ENCODE results near the gene SYNPO2. TPM values are rescaled to one million over a fixed set of nuclear protein-coding genes. Genes with fewer than 3 reads are reported as not detected.

The SYNPO2 gene
- total RNA-seq, 1 donor from 2014 or later = 0.26 TPM

- no peak overlapping the region for H3K4me3 Mint-ChIP-seq
- H3K4me1 Mint-ChIP-seq (ENCODE audit: low read depth) = no peaks in the 10 kb centered on the region
- H3K27ac Mint-ChIP-seq = no peak overlapping the region
- H3K27me3 Mint-ChIP-seq (ENCODE audit: insufficient read depth) = peaks cover 9% of the 10 kb centered on the region
- intact Hi-C loops (cut with micrococcal nuclease) = no loop called here
- no peaks in the 10 kb centered on the region for H3K36me3 Mint-ChIP-seq (ENCODE audit: low read depth)
- no peaks in the 10 kb centered on the region for H3K9me3 Mint-ChIP-seq
- DNase-seq (ENCODE audit: low spot score) = no peak
These were observed 62.4 kb downstream of the SYNPO2 start for GRCh38 chr4:118950929-118951570.

GRCh38 chr4:118953276-118953675, 64.6 kb downstream of the SYNPO2 start:
- intact Hi-C loops (cut with micrococcal nuclease) = no loop called here
- Mint-ChIP-seq H3K27ac (no peak overlapping the region), H3K36me3 (ENCODE audit: low read depth) (no peaks in the 10 kb centered on the region), H3K27me3 (ENCODE audit: insufficient read depth) (peaks cover 7% of the 10 kb centered on the region), H3K4me3 (no peak overlapping the region), H3K9me3 (no peaks in the 10 kb centered on the region), H3K4me1 (ENCODE audit: low read depth) (no peaks in the 10 kb centered on the region)
- no peak for DNase-seq (ENCODE audit: low spot score)

- Mint-ChIP-seq H3K4me3 (no peak overlapping the region), H3K4me1 (ENCODE audit: low read depth) (no peaks in the 10 kb centered on the region), H3K36me3 (ENCODE audit: low read depth) (no peaks in the 10 kb centered on the region), H3K9me3 (no peaks in the 10 kb centered on the region), H3K27ac (no peak overlapping the region), H3K27me3 (ENCODE audit: insufficient read depth) (peaks cover 6% of the 10 kb centered on the region)
- DNase-seq (ENCODE audit: low spot score) = no peak
- intact Hi-C loops (cut with micrococcal nuclease) = no loop called here
These were observed 65.6 kb downstream of the SYNPO2 start for GRCh38 chr4:118954246-118954645.

DNA sequence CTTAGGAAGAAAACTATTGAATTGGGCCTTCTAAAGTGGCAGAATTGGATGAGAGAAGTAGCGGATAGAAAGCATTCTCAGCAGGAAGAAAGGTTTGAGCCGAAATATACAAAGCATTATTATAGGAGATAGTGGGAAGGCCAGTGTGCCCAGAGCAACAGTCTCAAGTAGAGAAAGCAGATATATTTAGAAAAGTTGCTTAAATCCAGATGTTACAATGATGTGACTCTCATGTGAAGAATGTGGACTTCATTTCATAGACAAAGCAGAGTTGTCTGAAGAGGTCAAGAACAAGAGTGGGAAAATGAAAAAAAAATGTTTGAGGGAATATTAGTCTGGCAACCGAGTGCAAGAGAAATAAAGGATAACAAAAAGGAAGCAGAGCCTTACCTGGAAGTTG, 66.9 kb downstream of the SYNPO2 start:
- Mint-ChIP-seq H3K36me3 (ENCODE audit: low read depth) (no peaks in the 10 kb centered on the region), H3K4me1 (ENCODE audit: low read depth) (no peaks in the 10 kb centered on the region), H3K27me3 (ENCODE audit: insufficient read depth) (peaks cover 9% of the 10 kb centered on the region), H3K4me3 (no peak overlapping the region), H3K9me3 (no peaks in the 10 kb centered on the region), H3K27ac (no peak overlapping the region)
- intact Hi-C loops (cut with micrococcal nuclease) = no loop called here
- no peak for DNase-seq (ENCODE audit: low spot score)

DNA sequence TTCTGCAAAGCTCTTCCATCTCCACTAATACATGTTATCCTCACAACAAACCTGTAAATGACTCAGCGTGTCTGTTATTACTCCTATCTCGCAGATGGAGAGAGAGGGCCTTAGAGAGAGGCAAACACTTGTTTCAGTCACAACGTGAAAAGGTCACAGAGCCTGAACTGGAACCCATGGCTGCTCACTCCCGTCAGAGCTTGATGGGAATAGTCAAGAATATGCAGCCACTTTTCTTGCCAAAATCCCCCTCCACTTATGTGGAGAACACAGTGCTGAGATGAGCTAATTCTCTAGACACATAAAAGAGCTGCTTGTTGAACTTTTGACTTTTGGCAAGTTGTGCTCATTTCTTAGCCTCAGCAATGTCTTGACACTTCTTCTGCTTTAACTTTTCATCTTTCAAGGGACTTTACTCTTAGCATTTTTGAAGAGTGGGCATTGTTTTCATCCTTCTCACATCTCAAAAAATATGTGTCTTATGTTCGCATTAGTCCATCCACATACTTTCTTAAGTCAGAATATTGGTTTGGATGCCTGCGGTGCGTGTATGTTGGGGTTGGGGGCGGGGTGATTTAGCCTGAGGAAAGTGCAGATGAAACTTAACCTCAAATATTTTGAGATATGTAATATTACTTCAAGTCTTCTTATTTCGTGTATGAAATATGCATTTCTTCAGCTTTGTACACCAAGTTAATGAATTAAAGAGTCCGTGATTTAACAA, 69.2 kb downstream of the SYNPO2 start:
- Mint-ChIP-seq H3K36me3 (ENCODE audit: low read depth) (no peaks in the 10 kb centered on the region), H3K27ac (no peak overlapping the region), H3K27me3 (ENCODE audit: insufficient read depth) (peaks cover 5% of the 10 kb centered on the region), H3K4me1 (ENCODE audit: low read depth) (no peaks in the 10 kb centered on the region), H3K9me3 (no peaks in the 10 kb centered on the region), H3K4me3 (no peak overlapping the region)
- no peak for DNase-seq (ENCODE audit: low spot score)
- intact Hi-C loops (cut with micrococcal nuclease) = no loop called here

GRCh38 chr4:118962540-118962939, 73.9 kb downstream of the SYNPO2 start:
- intact Hi-C loops (cut with micrococcal nuclease) = no loop called here
- DNase-seq (ENCODE audit: low spot score) = no peak
- no peak overlapping the region for H3K27ac Mint-ChIP-seq

DNA sequence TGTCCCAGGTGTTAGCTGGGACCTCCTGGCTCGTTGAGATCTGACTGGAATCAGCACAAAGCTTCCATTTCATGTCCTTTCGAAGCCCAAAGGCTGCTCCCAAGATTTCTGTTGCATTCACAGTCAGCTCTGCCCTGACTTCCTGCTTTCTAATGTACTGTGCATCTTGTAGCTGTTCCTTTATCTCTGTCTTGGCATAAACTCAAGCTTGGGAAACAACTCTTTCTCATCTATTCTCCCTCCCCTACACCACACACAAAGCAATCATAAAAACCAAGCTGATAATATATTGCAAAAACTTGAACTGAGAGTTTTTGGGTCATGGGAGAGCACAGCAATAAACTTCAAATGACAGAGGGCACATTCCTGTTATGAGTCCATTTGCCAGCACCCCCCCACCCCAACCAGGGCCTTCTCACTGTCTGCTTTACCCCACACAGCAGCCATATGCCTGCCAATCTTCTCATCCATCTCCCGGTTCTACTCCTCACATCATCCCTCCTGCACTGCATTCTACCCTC, 76.3 kb downstream of the SYNPO2 start:
- H3K4me3 Mint-ChIP-seq = no peak overlapping the region
- H3K36me3 Mint-ChIP-seq (ENCODE audit: low read depth) = no peaks in the 10 kb centered on the region
- DNase-seq (ENCODE audit: low spot score) = no peak
- no peaks in the 10 kb centered on the region for H3K27me3 Mint-ChIP-seq (ENCODE audit: insufficient read depth)
- peaks cover 16% of the 10 kb centered on the region for H3K4me1 Mint-ChIP-seq (ENCODE audit: low read depth)
- H3K9me3 Mint-ChIP-seq = no peaks in the 10 kb centered on the region
- H3K27ac Mint-ChIP-seq = no peak overlapping the region
- intact Hi-C loops (cut with micrococcal nuclease) = no loop called here

More at GRCh38 chr4:118962540-118962939, 73.9 kb downstream of the SYNPO2 start:
- peaks cover 5% of the 10 kb centered on the region for H3K4me1 Mint-ChIP-seq (ENCODE audit: low read depth)
- H3K9me3 Mint-ChIP-seq = no peaks in the 10 kb centered on the region
- peaks cover 5% of the 10 kb centered on the region for H3K27me3 Mint-ChIP-seq (ENCODE audit: insufficient read depth)
- H3K36me3 Mint-ChIP-seq (ENCODE audit: low read depth) = no peaks in the 10 kb centered on the region
- H3K4me3 Mint-ChIP-seq = no peak overlapping the region

DNA sequence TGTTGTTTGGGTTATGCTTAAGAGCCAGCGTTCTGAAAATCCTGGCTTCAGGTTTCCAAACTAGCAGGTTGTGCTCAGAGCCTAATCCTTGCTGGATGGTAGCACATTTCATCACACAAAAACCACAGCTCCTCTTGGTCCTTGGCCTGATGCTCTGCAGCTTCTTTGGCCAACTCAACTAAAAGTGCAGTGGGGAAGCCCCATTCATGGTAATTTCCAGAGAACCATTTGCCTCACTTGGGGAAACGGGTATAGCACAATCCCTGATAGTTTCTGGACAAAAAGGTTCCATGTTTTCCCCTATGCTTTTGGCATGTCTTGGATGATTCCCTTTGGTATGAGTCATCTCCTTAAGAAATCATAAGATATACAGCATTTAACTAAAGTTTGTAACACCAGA, 78.7 kb downstream of the SYNPO2 start:
- Mint-ChIP-seq H3K9me3 (no peaks in the 10 kb centered on the region), H3K27me3 (ENCODE audit: insufficient read depth) (peaks cover 4% of the 10 kb centered on the region)
- intact Hi-C loops (cut with micrococcal nuclease) = no loop called here

GRCh38 chr4:118968005-118968404, 79.4 kb downstream of the SYNPO2 start:
- peaks cover 4% of the 10 kb centered on the region for H3K27me3 Mint-ChIP-seq (ENCODE audit: insufficient read depth)
- H3K27ac Mint-ChIP-seq = no peak overlapping the region
- H3K4me1 Mint-ChIP-seq (ENCODE audit: low read depth) = peaks cover 16% of the 10 kb centered on the region
- H3K4me3 Mint-ChIP-seq = no peak overlapping the region
- DNase-seq (ENCODE audit: low spot score) = peak; percentile 16
- H3K9me3 Mint-ChIP-seq = no peaks in the 10 kb centered on the region
- intact Hi-C loops (cut with micrococcal nuclease) = no loop called here
- no peaks in the 10 kb centered on the region for H3K36me3 Mint-ChIP-seq (ENCODE audit: low read depth)

More for the DNA sequence above, 78.7 kb downstream of the SYNPO2 start:
- H3K36me3 Mint-ChIP-seq (ENCODE audit: low read depth) = no peaks in the 10 kb centered on the region
- no peak overlapping the region for H3K27ac Mint-ChIP-seq
- H3K4me3 Mint-ChIP-seq = no peak overlapping the region
- DNase-seq (ENCODE audit: low spot score) = no peak
- H3K4me1 Mint-ChIP-seq (ENCODE audit: low read depth) = peaks cover 16% of the 10 kb centered on the region

DNA sequence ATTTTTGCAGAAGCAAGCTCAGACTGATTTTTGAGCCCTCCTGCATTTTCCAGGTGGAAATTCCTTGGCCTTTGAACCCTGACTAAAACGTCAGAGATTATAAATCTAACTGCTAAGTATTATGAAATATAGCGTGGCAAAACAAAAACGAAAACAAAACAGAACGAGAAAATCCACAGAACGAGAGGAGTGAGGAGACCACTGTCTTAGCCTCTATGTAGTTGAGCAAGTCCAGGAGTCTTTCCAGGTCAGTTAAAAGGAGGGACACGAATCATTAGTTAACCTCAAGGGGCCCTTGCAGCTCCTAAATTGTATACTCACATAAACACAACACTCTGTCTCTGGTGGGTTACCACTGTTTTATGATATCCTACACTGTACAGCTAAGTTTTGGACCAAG, 80.2 kb downstream of the SYNPO2 start:
- Mint-ChIP-seq H3K27ac (no peak overlapping the region), H3K9me3 (no peaks in the 10 kb centered on the region), H3K27me3 (ENCODE audit: insufficient read depth) (peaks cover 4% of the 10 kb centered on the region), H3K4me3 (no peak overlapping the region), H3K36me3 (ENCODE audit: low read depth) (no peaks in the 10 kb centered on the region), H3K4me1 (ENCODE audit: low read depth) (peaks cover 16% of the 10 kb centered on the region)
- DNase-seq (ENCODE audit: low spot score) = no peak
- intact Hi-C loops (cut with micrococcal nuclease) = loop anchor here (1.0 kb wide), 1 partner anchor 197 kb away; no protein-coding TSS in a partner anchor

GRCh38 chr4:118969359-118969758, 80.7 kb downstream of the SYNPO2 start:
- no peak for DNase-seq (ENCODE audit: low spot score)
- intact Hi-C loops (cut with micrococcal nuclease) = loop anchor here (1.0 kb wide), 1 partner anchor 197 kb away; no protein-coding TSS in a partner anchor
- H3K36me3 Mint-ChIP-seq (ENCODE audit: low read depth) = no peaks in the 10 kb centered on the region
- peaks cover 16% of the 10 kb centered on the region for H3K4me1 Mint-ChIP-seq (ENCODE audit: low read depth)
- peaks cover 4% of the 10 kb centered on the region for H3K27me3 Mint-ChIP-seq (ENCODE audit: insufficient read depth)
- no peaks in the 10 kb centered on the region for H3K9me3 Mint-ChIP-seq
- no peak overlapping the region for H3K4me3 Mint-ChIP-seq
- H3K27ac Mint-ChIP-seq = no peak overlapping the region

DNA sequence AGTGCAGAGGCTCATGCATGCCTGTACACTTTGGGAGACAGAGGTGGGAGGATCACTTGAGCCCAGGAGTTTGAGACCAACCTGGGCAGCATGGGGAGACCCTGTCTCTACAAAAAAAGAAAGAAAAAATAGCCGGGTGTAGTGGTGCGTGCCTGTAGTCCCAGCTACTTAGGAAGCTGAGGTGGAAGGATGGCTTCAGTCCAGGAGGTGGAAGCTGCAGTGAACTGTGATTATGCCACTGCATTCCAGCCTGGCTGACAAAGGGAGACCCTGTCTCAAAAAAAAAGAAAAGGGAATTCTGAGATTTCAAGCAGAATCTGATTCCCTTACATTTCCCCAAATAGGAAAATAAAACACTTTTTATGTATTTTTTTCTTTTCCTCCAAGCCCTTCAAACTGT, 83.5 kb downstream of the SYNPO2 start:
- H3K9me3 Mint-ChIP-seq = no peaks in the 10 kb centered on the region
- H3K27me3 Mint-ChIP-seq (ENCODE audit: insufficient read depth) = peaks cover 4% of the 10 kb centered on the region
- no peak overlapping the region for H3K27ac Mint-ChIP-seq
- no peaks in the 10 kb centered on the region for H3K36me3 Mint-ChIP-seq (ENCODE audit: low read depth)
- H3K4me3 Mint-ChIP-seq = no peak overlapping the region
- H3K4me1 Mint-ChIP-seq (ENCODE audit: low read depth) = peaks cover 15% of the 10 kb centered on the region
- no peak for DNase-seq (ENCODE audit: low spot score)
- intact Hi-C loops (cut with micrococcal nuclease) = no loop called here

DNA sequence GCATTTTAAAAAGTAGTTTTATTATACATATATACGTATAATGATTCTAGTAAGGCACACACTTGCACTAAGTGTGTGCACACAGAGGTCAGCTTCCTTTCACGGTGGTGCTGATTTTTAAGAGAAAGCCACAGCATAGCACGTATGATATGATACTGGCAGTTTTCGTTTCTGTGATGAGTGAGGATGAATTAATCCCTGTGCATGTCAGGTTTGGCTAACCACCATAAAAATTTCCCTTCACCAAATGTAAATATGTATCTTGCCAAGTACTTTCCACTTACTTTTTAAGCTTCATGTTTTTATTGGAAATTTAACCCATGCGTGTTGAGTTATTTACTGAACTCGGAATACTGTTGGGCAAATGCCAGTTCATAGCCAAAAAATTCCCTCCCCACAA, 84.6 kb downstream of the SYNPO2 start:
- Mint-ChIP-seq H3K4me3 (no peak overlapping the region), H3K36me3 (ENCODE audit: low read depth) (no peaks in the 10 kb centered on the region), H3K4me1 (ENCODE audit: low read depth) (peaks cover 4% of the 10 kb centered on the region), H3K27me3 (ENCODE audit: insufficient read depth) (peaks cover 4% of the 10 kb centered on the region), H3K27ac (no peak overlapping the region), H3K9me3 (no peaks in the 10 kb centered on the region)
- intact Hi-C loops (cut with micrococcal nuclease) = no loop called here
- no peak for DNase-seq (ENCODE audit: low spot score)
